GM12892 (cell line): ENCODE data around the gene DOK3.

Experiments
- POLR2A ChIP-seq: IDR thresholded peaks from 2 replicates; pipeline ENCODE4 v1.6.1; 2011; ENCODE audit warnings: low read depth, low read length, control low read depth
- POLR2AphosphoS5 ChIP-seq: IDR thresholded peaks from 2 replicates; pipeline ENCODE4 v1.6.1; 2011; ENCODE audit warnings: low read depth, low read length, control low read depth
- TAF1 ChIP-seq: IDR thresholded peaks from 2 replicates; pipeline ENCODE4 v1.6.1; 2011; ENCODE audit warnings: low read depth, mild to moderate bottlenecking, control low read depth, low read length, borderline replicate concordance

DNA sequence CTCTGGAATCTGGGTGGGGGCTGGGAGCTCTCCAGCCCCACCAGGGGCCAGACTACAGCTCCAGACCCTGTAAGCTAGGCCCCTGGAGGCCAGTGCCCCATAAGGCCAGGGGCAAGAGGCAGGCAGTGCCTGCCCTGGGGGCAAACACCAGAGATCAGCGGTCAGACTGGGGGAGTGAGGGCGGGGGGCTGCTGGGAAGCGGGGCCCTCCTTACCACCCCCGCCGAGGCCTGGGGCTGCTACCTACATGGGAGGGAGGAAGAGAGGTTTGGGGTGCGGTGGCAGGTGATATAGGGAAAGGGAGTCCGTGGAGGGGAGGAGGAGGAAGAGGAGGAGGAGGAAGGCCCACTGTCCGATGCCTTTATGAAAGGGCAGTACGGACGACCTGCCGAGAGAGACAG, 50.3 kb downstream of the DOK3 start:
- TF ChIP-seq POLR2AphosphoS5: no peak
- TF ChIP-seq POLR2A: no peak
- no peak for TF ChIP-seq TAF1
